ENCODE measurements around the gene TSPAN7.

The TSPAN7 gene, protein sequence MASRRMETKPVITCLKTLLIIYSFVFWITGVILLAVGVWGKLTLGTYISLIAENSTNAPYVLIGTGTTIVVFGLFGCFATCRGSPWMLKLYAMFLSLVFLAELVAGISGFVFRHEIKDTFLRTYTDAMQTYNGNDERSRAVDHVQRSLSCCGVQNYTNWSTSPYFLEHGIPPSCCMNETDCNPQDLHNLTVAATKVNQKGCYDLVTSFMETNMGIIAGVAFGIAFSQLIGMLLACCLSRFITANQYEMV

DNA sequence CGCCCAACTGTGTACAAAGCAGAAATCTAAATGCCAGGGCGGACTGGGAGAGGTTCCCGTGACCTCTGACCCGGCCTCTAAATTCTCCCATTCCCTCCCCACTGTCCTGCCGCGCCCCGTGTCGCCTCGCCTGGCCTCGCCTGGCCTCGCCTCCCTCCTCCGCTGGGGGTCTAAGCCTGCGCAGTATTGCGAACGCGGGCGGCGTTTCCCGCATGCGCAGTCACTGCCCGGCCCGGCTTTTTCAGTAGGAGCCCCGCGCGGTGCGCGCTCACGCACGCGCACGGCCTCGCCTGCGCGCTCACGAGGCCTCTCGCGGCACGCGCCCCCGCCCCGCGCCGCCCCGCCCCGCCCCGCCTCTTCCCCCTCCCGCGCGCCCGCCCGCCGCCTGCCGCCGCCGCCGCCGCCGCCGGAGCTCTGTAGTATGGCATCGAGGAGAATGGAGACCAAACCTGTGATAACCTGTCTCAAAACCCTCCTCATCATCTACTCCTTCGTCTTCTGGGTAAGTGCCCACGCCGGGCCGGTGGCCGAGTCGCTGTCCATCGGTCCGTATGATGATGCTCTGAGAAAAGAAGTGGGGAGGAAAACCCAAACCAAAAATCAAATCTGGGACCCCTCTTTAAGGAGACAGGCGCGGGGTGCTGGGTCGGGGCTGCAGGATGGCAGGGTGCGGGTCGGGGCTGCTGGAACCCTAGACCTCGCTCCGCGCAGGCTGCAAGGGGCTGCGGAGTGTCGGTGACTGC, at the start of gene TSPAN7:
TSPAN7 (plus strand) TSS at position 417 of the 743 bp plus-strand sequence; CDS start at position 422, 5 bp downstream.
- DNase-seq, result peak; percentile 10 to 83 (median 63)

DNA sequence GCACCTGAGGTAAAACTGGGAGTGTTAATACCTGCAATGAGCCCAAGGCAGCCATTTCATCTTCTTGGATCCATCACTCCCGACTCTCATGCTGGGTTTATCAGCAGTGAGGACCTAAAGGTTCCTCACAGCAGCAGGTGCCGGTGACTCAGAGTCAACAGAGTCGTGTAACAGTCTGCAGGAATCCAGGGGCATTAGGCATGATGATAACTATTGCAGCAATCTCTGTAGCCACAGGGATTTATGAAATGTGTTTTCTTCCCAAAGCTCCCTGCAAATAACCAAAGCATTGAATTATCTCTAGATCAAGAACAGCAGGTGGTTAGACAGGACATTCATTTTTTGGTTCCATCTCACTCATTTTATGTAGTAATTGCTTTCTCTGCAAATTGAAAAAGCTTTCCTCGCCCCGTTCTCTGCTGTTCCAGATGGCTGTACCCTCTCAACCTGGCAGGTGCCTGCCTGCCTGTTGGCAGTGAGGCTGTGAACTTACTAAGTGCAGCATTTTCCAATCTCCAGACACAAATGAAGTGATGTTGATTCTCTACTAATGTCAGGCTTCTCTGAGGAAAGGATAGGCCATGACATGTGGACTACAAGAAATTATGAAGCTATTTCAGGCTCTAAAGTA, 48.1 kb upstream of the TSPAN7 start:
- peak in 1 of 14 donors; percentile 86 for DNase-seq

- peak in 4 of 14 donors; percentile 0 to 91 (median 4) for DNase-seq
Observed at GRCh38 chrX:38514016-38514854, 47.1 kb upstream of the TSPAN7 start.

- no peak for DNase-seq
Observed at GRCh38 chrX:38515291-38515690, 46.1 kb upstream of the TSPAN7 start.

DNA sequence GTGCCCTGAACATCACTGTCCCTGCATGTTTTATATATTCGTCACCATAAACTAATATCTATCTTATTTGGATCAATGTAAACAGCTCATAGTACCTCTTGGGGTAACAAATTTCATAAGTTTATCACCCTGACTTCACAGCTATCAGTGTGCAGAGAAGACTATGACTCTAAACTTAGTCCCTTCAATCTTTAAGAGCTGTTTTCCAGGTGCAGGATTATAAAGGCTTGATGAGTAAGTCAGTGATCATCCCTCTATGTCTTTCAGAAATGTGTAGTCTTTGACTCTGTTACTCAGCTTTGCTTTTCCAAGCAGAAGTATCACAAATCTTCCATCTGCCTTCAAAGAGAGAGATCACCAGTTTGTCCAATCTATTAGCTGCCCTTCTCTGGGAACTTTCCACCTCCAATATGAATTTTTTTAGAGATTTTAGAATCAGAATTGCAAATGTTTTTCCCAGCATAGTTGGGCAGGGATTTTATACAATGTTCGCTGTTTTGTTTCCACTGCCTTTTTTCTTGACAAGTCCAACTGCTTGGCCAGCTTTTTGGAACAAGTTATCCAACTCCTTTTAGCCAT, 45.1 kb upstream of the TSPAN7 start:
- DNase-seq, result no peak

- no peak for DNase-seq
Observed at GRCh38 chrX:38519651-38520050, 41.7 kb upstream of the TSPAN7 start.

DNA sequence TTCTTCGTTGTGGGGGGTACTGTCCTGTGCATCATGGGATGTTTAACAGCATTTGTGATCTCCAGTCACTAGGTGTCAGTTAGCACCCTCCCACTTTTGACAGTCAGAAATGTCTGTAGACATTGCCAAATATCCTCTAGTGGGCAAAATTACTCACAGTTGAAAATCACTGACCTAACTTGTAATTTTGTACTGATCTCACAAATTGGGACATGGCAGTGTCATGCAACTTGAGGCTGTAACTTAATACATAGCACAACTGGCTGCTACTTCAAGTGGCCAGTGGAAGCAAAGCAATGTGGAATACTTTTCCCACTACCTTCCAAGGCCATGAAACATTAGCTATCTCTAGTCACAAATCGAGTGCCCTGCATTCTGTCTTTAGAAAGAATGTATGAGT, 23.2 kb upstream of the TSPAN7 start:
- DNase-seq, result no peak

- no peak for DNase-seq
Observed at GRCh38 chrX:38539748-38540147, 21.6 kb upstream of the TSPAN7 start.

- no peak for DNase-seq
Observed at GRCh38 chrX:38548508-38548907, 12.8 kb upstream of the TSPAN7 start.

GRCh38 chrX:38552721-38553120, 8.6 kb upstream of the TSPAN7 start:
- no peak for DNase-seq

DNA sequence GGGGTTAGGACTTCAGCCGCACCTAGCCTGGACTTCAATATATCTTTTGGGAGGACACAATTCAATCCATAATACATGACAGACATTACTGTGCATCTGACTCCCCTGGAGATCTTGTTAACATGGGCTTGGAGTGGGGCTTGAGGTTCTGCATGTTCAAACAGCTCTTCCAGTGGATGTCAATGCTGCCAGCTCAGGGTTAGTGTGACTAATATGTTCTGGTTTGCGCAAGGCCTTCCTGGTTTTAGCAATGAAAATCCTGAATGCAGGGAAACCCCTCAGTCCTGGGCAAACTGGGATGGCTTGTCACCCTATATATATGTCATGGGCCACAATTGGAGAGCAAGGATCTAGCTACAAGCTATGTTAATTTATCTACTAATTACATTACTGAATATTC, 2.7 kb upstream of the TSPAN7 start:
- DNase-seq, result no peak

GRCh38 chrX:38560776-38561125, 591 bp upstream of the TSPAN7 start:
- DNase-seq, result peak in 1 of 14 donors; percentile 17

DNA sequence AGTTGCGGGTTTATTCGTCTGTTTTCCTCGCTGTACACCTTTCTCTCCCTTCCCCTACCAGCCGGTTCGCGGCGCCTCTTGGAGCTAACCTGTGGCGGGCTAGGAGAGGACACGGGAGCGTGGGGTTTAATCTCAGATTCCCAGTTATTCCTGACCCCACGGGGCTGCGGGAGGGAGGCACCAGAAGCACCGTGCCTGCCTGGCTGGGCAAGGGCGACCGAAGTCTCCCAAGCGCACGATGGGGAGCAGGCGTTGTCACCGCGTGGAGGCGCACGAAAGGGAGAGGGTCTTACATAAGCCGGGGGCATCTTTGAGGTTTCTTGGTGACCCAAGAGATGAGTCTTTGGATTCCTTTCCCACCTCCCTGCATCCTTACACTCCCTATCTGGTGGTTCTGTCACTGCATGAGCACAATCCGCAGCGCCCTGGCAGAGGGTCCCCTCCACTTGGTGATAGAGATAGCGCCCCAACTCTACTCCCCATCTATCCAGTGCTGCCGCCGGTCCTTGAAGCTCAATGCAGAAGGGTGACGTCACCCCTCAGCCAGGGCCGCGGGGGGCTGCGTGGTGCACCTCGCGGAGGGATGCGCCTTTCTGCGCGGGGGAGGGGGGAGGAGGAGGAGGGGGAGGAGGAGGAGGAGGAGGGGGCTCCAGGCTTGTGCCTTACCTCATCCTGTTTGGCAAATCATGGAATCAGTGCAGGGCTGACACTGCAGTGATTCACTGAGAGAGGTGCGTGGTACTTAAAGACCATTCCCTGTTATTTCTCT, 793 bp downstream of the TSPAN7 start:
- peak in 12 of 14 donors; percentile 2 to 78 (median 25) for DNase-seq

DNA sequence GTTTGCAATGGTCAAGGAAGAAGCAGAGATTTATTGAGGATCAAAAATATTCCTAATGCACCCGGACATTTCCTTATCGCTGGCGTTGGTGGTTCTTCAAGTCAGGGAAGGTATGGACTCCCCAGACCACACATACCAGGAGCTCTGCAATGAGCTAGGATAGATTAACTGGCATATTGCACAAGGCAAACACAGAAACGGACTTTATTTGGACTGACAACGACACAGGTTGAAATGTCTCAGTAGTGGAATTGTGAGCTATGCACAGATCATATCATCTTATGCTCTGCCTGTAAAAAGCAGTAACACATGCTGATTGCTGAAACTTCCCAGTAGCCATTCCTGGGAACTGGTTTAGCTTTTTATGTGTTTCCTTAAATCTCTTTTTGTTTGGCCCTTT, 1.7 kb downstream of the TSPAN7 start:
- DNase-seq, result peak in 2 of 14 donors; percentile 11 to 47

GRCh38 chrX:38570396-38570795, 9.1 kb downstream of the TSPAN7 start:
- DNase-seq, result no peak

GRCh38 chrX:38571058-38571457, 9.7 kb downstream of the TSPAN7 start:
- DNase-seq, result no peak

- DNase-seq, result no peak
Observed at GRCh38 chrX:38574858-38575257, 13.5 kb downstream of the TSPAN7 start.

GRCh38 chrX:38575888-38576287, 14.5 kb downstream of the TSPAN7 start:
- no peak for DNase-seq

DNA sequence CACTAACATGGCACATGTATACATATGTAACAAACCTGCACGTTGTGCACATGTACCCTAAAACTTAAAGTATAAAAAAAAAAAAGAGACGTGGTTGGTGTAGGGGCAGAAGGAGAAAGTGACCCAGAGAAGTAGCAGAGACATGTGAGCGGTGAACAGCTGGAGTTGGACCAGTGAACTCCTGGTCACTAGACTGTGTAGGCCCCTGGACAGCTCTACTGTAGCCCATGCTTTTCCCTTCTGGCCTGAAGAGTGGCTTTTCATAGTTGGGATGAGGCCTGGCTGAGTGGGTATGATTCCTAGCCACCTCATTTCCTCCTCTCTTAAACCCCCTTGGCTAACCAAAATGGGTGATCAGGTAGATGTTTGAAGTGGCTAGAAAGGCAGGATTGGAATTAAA, 16.4 kb downstream of the TSPAN7 start:
- DNase-seq, result no peak

DNA sequence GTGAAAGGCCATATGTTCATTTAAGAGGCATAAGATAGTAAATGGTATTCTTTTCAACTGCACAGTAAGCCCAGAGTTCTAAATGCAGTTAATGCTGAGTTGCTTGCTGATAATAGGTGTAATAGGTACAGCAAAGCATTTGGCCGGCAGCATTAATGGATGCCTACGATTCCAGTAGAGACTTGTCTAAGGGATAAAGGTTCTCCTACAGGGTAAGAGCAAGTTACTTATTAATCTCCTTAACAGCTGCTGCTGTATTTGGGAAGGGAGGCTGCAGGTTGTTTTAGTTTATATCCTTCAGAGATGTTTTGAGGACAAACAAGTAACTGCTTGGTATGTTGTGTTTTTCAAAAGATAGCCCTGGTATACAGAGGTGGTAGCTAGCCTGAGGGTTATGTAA, 16.8 kb downstream of the TSPAN7 start:
- no peak for DNase-seq

GRCh38 chrX:38583181-38583580, 21.8 kb downstream of the TSPAN7 start:
- no peak for DNase-seq

DNA sequence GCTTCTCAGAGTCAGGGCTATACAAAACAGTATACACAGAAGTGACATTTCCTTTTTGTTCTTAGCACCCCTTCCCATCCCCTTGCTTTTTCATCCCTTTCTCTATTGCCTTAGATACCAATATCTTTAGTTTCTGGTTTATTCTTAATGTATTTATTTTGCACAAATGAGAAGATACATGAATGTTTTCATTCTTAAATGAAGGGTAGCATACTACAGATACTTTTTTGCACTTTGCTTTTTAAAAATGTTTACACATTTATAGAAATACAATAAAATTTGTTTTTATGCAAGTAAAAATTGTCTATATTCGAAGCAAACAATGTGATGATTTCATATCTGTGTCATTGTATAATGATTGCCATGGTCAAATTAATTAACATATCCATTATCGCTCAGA, 33.1 kb downstream of the TSPAN7 start:
- no peak for DNase-seq
